SK-N-SH (cell line): Measurements from ENCODE around the gene TOP3A. TPM values are rescaled to one million over a fixed set of nuclear protein-coding genes. Genes with fewer than 3 reads are reported as not detected.

Experiments
- CTCF ChIA-PET: fragments of 300-600, 350-600 bp; formaldehyde crosslinking; extraction: SDS; loops from one replicate; lab custom pipeline; 2021; lab: Yijun Ruan, JAX
- POLR2A ChIA-PET: fragments of 350-600 bp; sonication (Branson Sonifier 250); formaldehyde crosslinking; extraction: SDS; loops from one replicate; lab custom pipeline; 2020; ENCODE audit warnings: antibody characterized with exemption, inconsistent platforms; lab: Yijun Ruan, JAX
- DNase-seq: peaks from one replicate; pipeline ENCODE4 v3.0.0; 2012
- H2AFZ ChIP-seq: fragments of 200-600 bp; sonication (generic); 2 replicates; pipeline ENCODE4 v1.8.1; 2016; ENCODE audit warnings: antibody characterized with exemption, mild to moderate bottlenecking, low read depth
- H3F3A ChIP-seq: fragments of 200-600 bp; sonication (generic); replicated peaks from 2 replicates; pipeline ENCODE3; 2016; ENCODE audit warnings: antibody characterized with exemption, mild to moderate bottlenecking; ENCODE audit not compliant: insufficient read depth
- H3K27ac ChIP-seq, 2 experiments: fragments of 200-500 bp in 1 of 2; fragments of 200-600 bp in 1 of 2; sonication (Bioruptor generic) in 1 of 2; sonication (generic), shearing (Covaris generic) in 1 of 2; 2 replicates each; pipeline versions ENCODE4 v1.5.1 to v1.6.1; 2014 to 2016; ENCODE audit warnings: low read depth in 2 of 2, inconsistent platforms in 1 of 2, low read length in 1 of 2, mild to moderate bottlenecking in 1 of 2, mixed read lengths in 1 of 2
- H3K27me3 ChIP-seq: fragments of 200-600 bp; sonication (generic), shearing (Covaris generic); 2 replicates; pipeline ENCODE4 v1.6.1; 2016; ENCODE audit warnings: mixed run types; ENCODE audit not compliant: insufficient read depth
- H3K36me3 ChIP-seq, 2 experiments: fragments of 200-500 bp in 1 of 2; fragments of 200-600 bp in 1 of 2; sonication (Bioruptor generic) in 1 of 2; sonication (generic) in 1 of 2; replicated peaks in 1 of 2; 2 replicates each; pipeline versions ENCODE3 to v1.5.1; 2014 to 2016; ENCODE audit warnings: low read length in 1 of 2, mild to moderate bottlenecking in 1 of 2; ENCODE audit not compliant: insufficient read depth in 2 of 2, control insufficient read depth in 1 of 2
- H3K4me1 ChIP-seq, 2 experiments: fragments of 200-500 bp in 1 of 2; fragments of 200-600 bp in 1 of 2; sonication (Bioruptor generic) in 1 of 2; sonication (generic), shearing (Covaris generic) in 1 of 2; 2 replicates each; pipeline versions ENCODE4 v1.5.1 to v1.6.1; 2014 to 2016; ENCODE audit warnings: low read depth in 1 of 2, low read length in 1 of 2, mixed run types in 1 of 2; ENCODE audit not compliant: insufficient read depth in 2 of 2, control insufficient read depth in 1 of 2
- H3K4me2 ChIP-seq: fragments of 200-600 bp; sonication (generic), shearing (Covaris generic); 2 replicates; pipeline ENCODE4 v1.6.1; 2017; ENCODE audit warnings: mixed run types
- H3K4me3 ChIP-seq, 2 experiments: fragments of 200-500 bp in 1 of 2; fragments of 200-600 bp in 1 of 2; sonication (Bioruptor generic) in 1 of 2; sonication (generic), shearing (Covaris generic) in 1 of 2; 2 replicates each; pipeline versions ENCODE4 v1.5.1 to v1.8.1; 2014 to 2016; ENCODE audit warnings: low read depth in 2 of 2, inconsistent platforms in 1 of 2, low read length in 1 of 2, mild to moderate bottlenecking in 1 of 2, mixed read lengths in 1 of 2, moderate library complexity in 1 of 2
- H3K79me2 ChIP-seq: fragments of 200-600 bp; sonication (generic); 2 replicates; pipeline ENCODE4 v1.8.1; 2017; ENCODE audit warnings: mild to moderate bottlenecking; ENCODE audit not compliant: insufficient read depth
- H3K9ac ChIP-seq: fragments of 200-600 bp; sonication (generic); 2 replicates; pipeline ENCODE4 v1.6.1; 2017; ENCODE audit warnings: mixed run types
- H3K9me2 ChIP-seq: fragments of 200-600 bp; sonication (generic); 2 replicates; pipeline ENCODE4 v1.6.1; 2017; ENCODE audit warnings: mixed run types
- H3K9me3 ChIP-seq: fragments of 200-600 bp; sonication (generic); 2 replicates; pipeline ENCODE4 v1.6.1; 2017; ENCODE audit warnings: mixed run types, mild to moderate bottlenecking, moderate library complexity
- H4K20me1 ChIP-seq: fragments of 200-600 bp; sonication (generic); 2 replicates; pipeline ENCODE4 v1.6.1; 2017; ENCODE audit warnings: mild to moderate bottlenecking, mixed run types; ENCODE audit not compliant: insufficient read depth
- CHD2 ChIP-seq: fragments of 150-350 bp; IDR thresholded peaks from 2 replicates; pipeline ENCODE4 v1.6.1; 2018; ENCODE audit warnings: low read length; ENCODE audit not compliant: partially characterized antibody
- EP300 ChIP-seq, 2 experiments: IDR thresholded peaks; 2 replicates each; pipeline versions ENCODE4 v1.4.0 to v1.6.1; 2012; ENCODE audit warnings: borderline replicate concordance in 1 of 2, low read depth in 1 of 2, low read length in 1 of 2
- FOXJ3 ChIP-seq: sonication (generic); formaldehyde crosslinking; IDR thresholded peaks from 2 replicates; pipeline ENCODE4 v1.5.1; 2020; ENCODE audit warnings: mild to moderate bottlenecking, missing genetic modification reagents
- GABPA ChIP-seq: IDR thresholded peaks from 2 replicates; pipeline ENCODE4 v1.4.0; 2012; ENCODE audit warnings: low read depth, mild to moderate bottlenecking
- JUND ChIP-seq: IDR thresholded peaks from 2 replicates; pipeline ENCODE4 v1.4.0; 2012
- MEF2A ChIP-seq: IDR thresholded peaks from 2 replicates; pipeline ENCODE4 v1.4.0; 2012; ENCODE audit warnings: low read depth, borderline replicate concordance
- NFIC ChIP-seq: IDR thresholded peaks from 2 replicates; pipeline ENCODE4 v1.4.0; 2012; ENCODE audit warnings: borderline replicate concordance
- RCOR1 ChIP-seq: fragments of 150-350 bp; IDR thresholded peaks from 2 replicates; pipeline ENCODE4 v1.6.1; 2017; ENCODE audit warnings: antibody characterized with exemption, low read length
- RXRA ChIP-seq: IDR thresholded peaks from 2 replicates; pipeline ENCODE4 v1.4.0; 2012; ENCODE audit warnings: low read depth, mild to moderate bottlenecking, borderline replicate concordance
- SIN3A ChIP-seq: IDR thresholded peaks from 2 replicates; pipeline ENCODE4 v1.6.1; 2012; ENCODE audit warnings: low read depth, mild to moderate bottlenecking, low read length, moderate library complexity, borderline replicate concordance
- TAF1 ChIP-seq: IDR thresholded peaks from 2 replicates; pipeline ENCODE4 v1.6.1; 2012; ENCODE audit warnings: low read depth, mild to moderate bottlenecking, low read length, moderate library complexity, borderline replicate concordance
- TEAD4 ChIP-seq: IDR thresholded peaks from 2 replicates; pipeline ENCODE4 v1.4.0; 2012; ENCODE audit warnings: mild to moderate bottlenecking, borderline replicate concordance; ENCODE audit not compliant: insufficient read depth
- YY1 ChIP-seq: IDR thresholded peaks from 2 replicates; pipeline ENCODE4 v1.4.0; 2012; ENCODE audit warnings: low read depth, mild to moderate bottlenecking
- WGBS: methylation state at CpG from one replicate; pipeline ENCODE4 v1.1.6; 2017; ENCODE audit warnings: low lambda C conversion rate; 5-methylcytosine and 5-hydroxymethylcytosine counted together
- polyA plus RNA-seq, 3 experiments: library from polyadenylated mRNA; depleted of rRNA; stranded (reverse); fragments of >200 nt; gene quantifications; 2 replicates each; pipeline ENCODE4 v1.2.3, GENCODE V29; 2012
- TF ChIP-seq, protein P1 (sequence below): IDR thresholded peaks from 2 replicates; pipeline ENCODE4 v1.4.0; 2012; ENCODE audit warnings: low read depth, borderline replicate concordance
- TF ChIP-seq, protein P2 (sequence below): fragments of 150-350 bp; IDR thresholded peaks from 2 replicates; pipeline ENCODE4 v1.6.1; 2017; ENCODE audit warnings: antibody characterized with exemption, low read length, low read depth, borderline replicate concordance
- TF ChIP-seq, protein P3 (sequence below): IDR thresholded peaks from 2 replicates; pipeline ENCODE4; 2012
- TF ChIP-seq, protein P4 (sequence below): fragments of 150-350 bp; IDR thresholded peaks from 2 replicates; pipeline ENCODE4 v1.6.1; 2016; ENCODE audit warnings: mild to moderate bottlenecking, low read depth, low read length
- TF ChIP-seq, protein P5 (sequence below): IDR thresholded peaks from 2 replicates; pipeline ENCODE4 v1.4.0; 2012; ENCODE audit warnings: low read depth

The TOP3A gene
- polyA plus RNA-seq, 1 of the 3 experiments (the other 2 are of a cell fraction) = 14.7 TPM

DNA sequence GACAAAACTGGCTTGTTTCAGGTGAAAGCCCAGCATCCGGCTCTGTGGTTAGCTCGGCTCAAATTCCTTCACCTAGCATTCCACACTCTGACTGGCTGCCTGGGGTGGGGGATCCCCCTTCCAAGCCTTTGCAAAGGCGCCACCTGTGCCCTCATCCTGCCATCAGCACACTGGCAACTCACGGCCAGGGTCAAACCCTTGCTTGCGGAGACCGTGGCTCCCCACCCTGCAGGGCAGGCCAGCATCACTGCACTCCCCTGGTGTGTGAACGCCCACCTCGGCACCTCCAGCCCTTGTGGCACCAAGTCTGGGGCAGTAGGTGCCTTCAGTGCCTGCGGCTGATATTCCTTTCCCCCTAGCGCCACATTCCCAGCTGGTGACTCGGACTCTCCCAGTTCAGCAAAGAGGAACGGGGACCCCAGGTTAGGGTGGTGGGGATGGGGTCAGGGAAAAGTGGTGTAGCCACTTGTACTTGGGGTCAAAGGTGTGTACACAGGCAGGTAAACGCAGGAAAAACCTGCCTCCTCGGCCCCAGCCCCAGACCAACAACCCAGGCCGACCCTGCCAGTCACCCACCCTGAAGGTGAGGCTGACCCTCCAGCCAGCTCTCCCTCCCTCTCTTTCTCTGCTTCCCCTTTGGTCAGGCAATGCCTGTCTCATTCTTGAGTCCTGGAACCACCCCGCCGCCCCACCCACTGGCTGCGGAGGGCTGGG, 57.4 kb downstream of the TOP3A start:
- no peaks in the 10 kb centered on the region for H3K27me3 ChIP-seq
- H4K20me1 ChIP-seq = peaks cover 36% of the 10 kb centered on the region
- H2AFZ ChIP-seq = peak overlapping the region; percentile 92; the same call in 1 of the 2 replicates
- peak overlapping the region; percentile 99 for H3K9ac ChIP-seq
- no peaks in the 10 kb centered on the region for H3K9me2 ChIP-seq
- H3K79me2 ChIP-seq = peaks cover 55% of the 10 kb centered on the region
- H3K27ac ChIP-seq = peak overlapping the region; percentile 91 to 93
- WGBS = 28% methylated on average over 15 of the region's 18 CpGs
- peak; percentile 70 for DNase-seq
- no peaks in the 10 kb centered on the region for H3K9me3 ChIP-seq
- peaks cover 15 to 41% of the 10 kb centered on the region in 2 experiments for H3K36me3 ChIP-seq
- ChIA-PET POLR2A (no interaction called here), CTCF (interaction anchor here (0.6 to 3.6 kb wide), 4 partner anchors 10 to 28 kb away, joined by 3 to 21 read pairs (median 4); no protein-coding TSS in a partner anchor)
- H3K4me1 ChIP-seq = peaks cover 8 to 35% of the 10 kb centered on the region in 2 experiments; a peak in 2 of 4 replicates
- TF ChIP-seq, protein P1, sequence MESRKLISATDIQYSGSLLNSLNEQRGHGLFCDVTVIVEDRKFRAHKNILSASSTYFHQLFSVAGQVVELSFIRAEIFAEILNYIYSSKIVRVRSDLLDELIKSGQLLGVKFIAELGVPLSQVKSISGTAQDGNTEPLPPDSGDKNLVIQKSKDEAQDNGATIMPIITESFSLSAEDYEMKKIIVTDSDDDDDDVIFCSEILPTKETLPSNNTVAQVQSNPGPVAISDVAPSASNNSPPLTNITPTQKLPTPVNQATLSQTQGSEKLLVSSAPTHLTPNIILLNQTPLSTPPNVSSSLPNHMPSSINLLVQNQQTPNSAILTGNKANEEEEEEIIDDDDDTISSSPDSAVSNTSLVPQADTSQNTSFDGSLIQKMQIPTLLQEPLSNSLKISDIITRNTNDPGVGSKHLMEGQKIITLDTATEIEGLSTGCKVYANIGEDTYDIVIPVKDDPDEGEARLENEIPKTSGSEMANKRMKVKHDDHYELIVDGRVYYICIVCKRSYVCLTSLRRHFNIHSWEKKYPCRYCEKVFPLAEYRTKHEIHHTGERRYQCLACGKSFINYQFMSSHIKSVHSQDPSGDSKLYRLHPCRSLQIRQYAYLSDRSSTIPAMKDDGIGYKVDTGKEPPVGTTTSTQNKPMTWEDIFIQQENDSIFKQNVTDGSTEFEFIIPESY = no peak
- no peak for TF ChIP-seq SIN3A
- TF ChIP-seq FOXJ3 (CRISPR knock-in tag) = 0 out of 2 replicates have a peak, but pooled peaks have one; percentile 32
- TF ChIP-seq NFIC = no peak
- no peak for TF ChIP-seq EP300 (IDR thresholded peaks at IDR 0.05; ENCODE audit: borderline replicate concordance in 1 of 2, low read depth in 1 of 2, low read length in 1 of 2)
- peaks cover 12% of the 10 kb centered on the region for H3F3A ChIP-seq
- peak overlapping the region; percentile 85 to 95 for H3K4me3 ChIP-seq
- H3K4me2 ChIP-seq = peak overlapping the region; percentile 94

DNA sequence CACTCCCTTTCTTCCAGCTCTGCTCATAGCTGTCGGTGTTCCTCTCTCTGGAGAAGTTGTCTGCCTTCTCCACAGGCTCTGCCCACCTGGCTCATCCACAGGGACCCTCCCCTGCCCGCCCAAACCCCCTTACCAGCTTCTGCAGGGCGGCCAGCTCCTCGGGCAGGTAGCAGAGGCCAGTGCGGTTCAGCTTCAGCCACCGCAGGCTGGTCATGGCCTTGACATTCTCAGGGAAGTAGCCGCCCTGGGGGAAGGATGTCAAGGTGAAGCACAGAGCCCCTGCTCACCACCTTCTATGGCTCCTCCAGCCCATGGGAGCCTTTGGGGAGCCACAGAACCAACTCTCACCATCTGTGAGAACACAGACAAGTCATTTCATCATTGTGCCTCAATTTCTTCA, 58.0 kb downstream of the TOP3A start:
- H3K27me3 ChIP-seq = no peaks in the 10 kb centered on the region
- no peak overlapping the region for H3K27ac ChIP-seq
- peaks cover 36% of the 10 kb centered on the region for H4K20me1 ChIP-seq
- H3K4me3 ChIP-seq = peak overlapping the region in 1 of 2 experiments; percentile 85; a peak in 3 of 4 replicates
- TF ChIP-seq GABPA = no peak
- no peak for TF ChIP-seq TAF1
- TF ChIP-seq RXRA = no peak
- no peak for TF ChIP-seq MEF2A
- TF ChIP-seq, protein P2, sequence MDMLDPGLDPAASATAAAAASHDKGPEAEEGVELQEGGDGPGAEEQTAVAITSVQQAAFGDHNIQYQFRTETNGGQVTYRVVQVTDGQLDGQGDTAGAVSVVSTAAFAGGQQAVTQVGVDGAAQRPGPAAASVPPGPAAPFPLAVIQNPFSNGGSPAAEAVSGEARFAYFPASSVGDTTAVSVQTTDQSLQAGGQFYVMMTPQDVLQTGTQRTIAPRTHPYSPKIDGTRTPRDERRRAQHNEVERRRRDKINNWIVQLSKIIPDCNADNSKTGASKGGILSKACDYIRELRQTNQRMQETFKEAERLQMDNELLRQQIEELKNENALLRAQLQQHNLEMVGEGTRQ = no peak
- TF ChIP-seq, protein P3, sequence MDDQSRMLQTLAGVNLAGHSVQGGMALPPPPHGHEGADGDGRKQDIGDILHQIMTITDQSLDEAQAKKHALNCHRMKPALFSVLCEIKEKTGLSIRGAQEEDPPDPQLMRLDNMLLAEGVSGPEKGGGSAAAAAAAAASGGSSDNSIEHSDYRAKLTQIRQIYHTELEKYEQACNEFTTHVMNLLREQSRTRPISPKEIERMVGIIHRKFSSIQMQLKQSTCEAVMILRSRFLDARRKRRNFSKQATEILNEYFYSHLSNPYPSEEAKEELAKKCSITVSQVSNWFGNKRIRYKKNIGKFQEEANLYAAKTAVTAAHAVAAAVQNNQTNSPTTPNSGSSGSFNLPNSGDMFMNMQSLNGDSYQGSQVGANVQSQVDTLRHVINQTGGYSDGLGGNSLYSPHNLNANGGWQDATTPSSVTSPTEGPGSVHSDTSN = no peak
- TF ChIP-seq, protein P4, sequence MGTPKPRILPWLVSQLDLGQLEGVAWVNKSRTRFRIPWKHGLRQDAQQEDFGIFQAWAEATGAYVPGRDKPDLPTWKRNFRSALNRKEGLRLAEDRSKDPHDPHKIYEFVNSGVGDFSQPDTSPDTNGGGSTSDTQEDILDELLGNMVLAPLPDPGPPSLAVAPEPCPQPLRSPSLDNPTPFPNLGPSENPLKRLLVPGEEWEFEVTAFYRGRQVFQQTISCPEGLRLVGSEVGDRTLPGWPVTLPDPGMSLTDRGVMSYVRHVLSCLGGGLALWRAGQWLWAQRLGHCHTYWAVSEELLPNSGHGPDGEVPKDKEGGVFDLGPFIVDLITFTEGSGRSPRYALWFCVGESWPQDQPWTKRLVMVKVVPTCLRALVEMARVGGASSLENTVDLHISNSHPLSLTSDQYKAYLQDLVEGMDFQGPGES = no peak
- no peak for TF ChIP-seq TEAD4
- no peak for TF ChIP-seq RCOR1
- TF ChIP-seq CHD2 = no peak
- no peak for TF ChIP-seq JUND
- TF ChIP-seq YY1 = no peak
- TF ChIP-seq, protein P5, sequence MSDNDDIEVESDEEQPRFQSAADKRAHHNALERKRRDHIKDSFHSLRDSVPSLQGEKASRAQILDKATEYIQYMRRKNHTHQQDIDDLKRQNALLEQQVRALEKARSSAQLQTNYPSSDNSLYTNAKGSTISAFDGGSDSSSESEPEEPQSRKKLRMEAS = no peak
- TF ChIP-seq, protein P1 = no peak
- H2AFZ ChIP-seq = no peak overlapping the region
- WGBS = 82% methylated on average over 6 of the region's 7 CpGs
- peaks cover 5 to 31% of the 10 kb centered on the region in 2 experiments; a peak in 2 of 4 replicates for H3K4me1 ChIP-seq
- H3K79me2 ChIP-seq = peaks cover 48% of the 10 kb centered on the region
- peak overlapping the region; percentile 99; the same call in 1 of the 2 replicates for H3K9ac ChIP-seq
- CTCF ChIA-PET = interaction anchor here (0.6 to 3.6 kb wide), 4 partner anchors 9 to 28 kb away, joined by 3 to 21 read pairs (median 4); no protein-coding TSS in a partner anchor
- H3F3A ChIP-seq = peaks cover 12% of the 10 kb centered on the region
- peaks cover 18 to 48% of the 10 kb centered on the region in 2 experiments for H3K36me3 ChIP-seq
- DNase-seq = no peak
- no peaks in the 10 kb centered on the region for H3K9me3 ChIP-seq
- H3K9me2 ChIP-seq = no peaks in the 10 kb centered on the region
- peak overlapping the region; percentile 94 for H3K4me2 ChIP-seq
- POLR2A ChIA-PET = no interaction called here
